Thyroid gland (tissue), 4 donors: ENCODE results near the gene HOATZ. TPM values are rescaled to one million over a fixed set of nuclear protein-coding genes. Genes with fewer than 3 reads are reported as not detected.

Source experiments
- DNase-seq, 2 donors: peaks; one replicate each; pipeline ENCODE4 v3.0.0-alpha.2; 2019
- H3K27ac ChIP-seq, 3 donors: fragments of 200-600 bp; sonication (generic); 1 replicate in 2 of 3; 2 replicates in 1 of 3; pipeline ENCODE4 v1.5.1; 2016 to 2019; ENCODE audit warnings: mild to moderate bottlenecking in 1 of 3, moderate library complexity in 1 of 3
- H3K27me3 ChIP-seq: fragments of 200-600 bp; sonication (generic); one replicate; pipeline ENCODE4 v1.5.1; 2019
- H3K36me3 ChIP-seq, 2 donors: fragments of 200-600 bp; sonication (generic); one replicate each; pipeline ENCODE4 v1.5.1; 2016 to 2019
- H3K4me1 ChIP-seq, 2 donors: fragments of 200-600 bp; sonication (generic); one replicate each; pipeline ENCODE4 v1.5.1; 2017 to 2019
- H3K4me3 ChIP-seq, 3 donors: fragments of 200-600 bp; sonication (generic); replicated peaks in 1 of 3; 1 replicate in 2 of 3; 2 replicates in 1 of 3; pipeline ENCODE4 v1.5.1; 2016; ENCODE audit warnings: mild to moderate bottlenecking in 1 of 3
- H3K9me3 ChIP-seq: fragments of 200-600 bp; sonication (generic); one replicate; pipeline ENCODE4 v1.5.1; 2017
- CTCF ChIP-seq, 6 experiments: fragments of 200-600 bp in 3 of 6; fragments of 450-650 bp in 3 of 6; sonication (generic) in 3 of 6; IDR thresholded peaks; one replicate each; pipeline ENCODE4 v1.5.1; 2016 to 2019; ENCODE audit warnings: antibody characterized with exemption in 6 of 6, mild to moderate bottlenecking in 2 of 6, inconsistent platforms in 1 of 6, moderate library complexity in 1 of 6
- POLR2A ChIP-seq, 2 donors: fragments of 450-650 bp; IDR thresholded peaks; one replicate each; pipeline ENCODE4 v1.6.1; 2017; ENCODE audit warnings: antibody characterized with exemption in 2 of 2, mild to moderate bottlenecking in 2 of 2, moderate library complexity in 1 of 2
- WGBS, 2 donors: methylation state at CpG; one replicate each; pipeline ENCODE4 v1.1.5; 2017; 5-methylcytosine and 5-hydroxymethylcytosine counted together
- intact Hi-C: fragments of 100-400 bp; cut with DNase I; formaldehyde crosslinking; loops from one replicate; pipeline ENCODE4 v1.15.1; 2023
- total RNA-seq, 4 donors: library from RNA; depleted of rRNA; stranded (reverse); fragments of >200 nt; gene quantifications; one replicate each; pipeline ENCODE4 v1.2.3, GENCODE V29; 2016

Gene HOATZ
- total RNA-seq, 4 donors from 2014 or later = not detected

- no peak overlapping the region for H3K4me3 ChIP-seq
- no peak for DNase-seq
- no peaks in the 10 kb centered on the region for H3K9me3 ChIP-seq
- no peaks in the 10 kb centered on the region for H3K27me3 ChIP-seq
- H3K36me3 ChIP-seq = no peaks in the 10 kb centered on the region
- no peaks in the 10 kb centered on the region for H3K4me1 ChIP-seq
- TF ChIP-seq CTCF (IDR thresholded peaks at IDR 0.05) (no peak), POLR2A (IDR thresholded peaks at IDR 0.05) (no peak)
- intact Hi-C loops = no loop called here
- no peak overlapping the region for H3K27ac ChIP-seq
These were observed 31.1 kb upstream of the HOATZ start for GRCh38 chr11:111483431-111483830.

GRCh38 chr11:111490496-111490895, 24.1 kb upstream of the HOATZ start:
- H3K4me3 ChIP-seq = no peak overlapping the region
- no peaks in the 10 kb centered on the region for H3K4me1 ChIP-seq
- H3K27ac ChIP-seq = no peak overlapping the region
- no peak for DNase-seq
- H3K36me3 ChIP-seq = no peaks in the 10 kb centered on the region
- TF ChIP-seq CTCF (IDR thresholded peaks at IDR 0.05) = no peak
- no peak for TF ChIP-seq POLR2A (IDR thresholded peaks at IDR 0.05)
- no peaks in the 10 kb centered on the region for H3K27me3 ChIP-seq
- intact Hi-C loops = no loop called here
- WGBS, 2 donors = 85 to 95% methylated on average over 1 of the region's 1 CpG
- no peaks in the 10 kb centered on the region for H3K9me3 ChIP-seq

GRCh38 chr11:111494040-111494439, 20.5 kb upstream of the HOATZ start:
- Histone ChIP-seq H3K27ac (no peak overlapping the region), H3K4me1 (no peaks in the 10 kb centered on the region), H3K4me3 (no peak overlapping the region), H3K9me3 (no peaks in the 10 kb centered on the region), H3K36me3 (no peaks in the 10 kb centered on the region), H3K27me3 (no peaks in the 10 kb centered on the region)
- no peak for TF ChIP-seq CTCF (IDR thresholded peaks at IDR 0.05)
- TF ChIP-seq POLR2A (IDR thresholded peaks at IDR 0.05) = no peak
- intact Hi-C loops = no loop called here
- 37 to 65% methylated on average over 1 of the region's 1 CpG for WGBS, 2 donors
- no peak for DNase-seq

- H3K4me3 ChIP-seq = no peak overlapping the region
- no peak overlapping the region for H3K27ac ChIP-seq
- no peaks in the 10 kb centered on the region for H3K36me3 ChIP-seq
- 90% methylated on average over 5 of the region's 5 CpGs for WGBS, 2 donors
- H3K27me3 ChIP-seq = no peaks in the 10 kb centered on the region
- intact Hi-C loops = no loop called here
- DNase-seq = no peak
- no peaks in the 10 kb centered on the region for H3K4me1 ChIP-seq
- H3K9me3 ChIP-seq = no peaks in the 10 kb centered on the region
- no peak for TF ChIP-seq POLR2A (IDR thresholded peaks at IDR 0.05)
- TF ChIP-seq CTCF (IDR thresholded peaks at IDR 0.05) = no peak
These were observed 15.1 kb upstream of the HOATZ start for GRCh38 chr11:111499483-111499882.

GRCh38 chr11:111500481-111500880, 14.1 kb upstream of the HOATZ start:
- no peaks in the 10 kb centered on the region for H3K9me3 ChIP-seq
- intact Hi-C loops = no loop called here
- H3K27ac ChIP-seq = no peak overlapping the region
- H3K36me3 ChIP-seq = no peaks in the 10 kb centered on the region
- WGBS, 2 donors = 67 to 80% methylated on average over 1 of the region's 1 CpG
- no peak for TF ChIP-seq CTCF (IDR thresholded peaks at IDR 0.05)
- TF ChIP-seq POLR2A (IDR thresholded peaks at IDR 0.05) = no peak
- H3K4me3 ChIP-seq = no peak overlapping the region
- no peaks in the 10 kb centered on the region for H3K27me3 ChIP-seq
- H3K4me1 ChIP-seq = no peaks in the 10 kb centered on the region
- no peak for DNase-seq
